HG03045 (cell line): ENCODE results near the gene C2orf42.
A peak's percentile ranks its signal among the peaks of the same experiment; 100 is the strongest.
"Not testable (repeated sequence)": the region's sequence is repeated elsewhere in the genome, so short reads cannot be mapped to it uniquely, and the experiment has no call there.

ENCODE experiments used
- ATAC-seq: cut with Tn5 transposase; IDR thresholded peaks from one replicate; pipeline ENCODE4 v1.9.1; 2021; ENCODE audit warnings: mild to moderate bottlenecking, moderate library complexity; ENCODE audit not compliant: unreplicated experiment

C2orf42 gene

GRCh38 chr2:70133491-70134322 lies 57.1 kb downstream of the C2orf42 start:
- ATAC-seq = no peak

GRCh38 chr2:70133127-70133452 lies 57.7 kb downstream of the C2orf42 start:
- no peak for ATAC-seq

GRCh38 chr2:70132244-70133126 lies 58.3 kb downstream of the C2orf42 start:
- ATAC-seq = peak; percentile 35

- not testable (repeated sequence) for ATAC-seq
These were observed 59.3 kb downstream of the C2orf42 start for GRCh38 chr2:70131344-70132143.

DNA sequence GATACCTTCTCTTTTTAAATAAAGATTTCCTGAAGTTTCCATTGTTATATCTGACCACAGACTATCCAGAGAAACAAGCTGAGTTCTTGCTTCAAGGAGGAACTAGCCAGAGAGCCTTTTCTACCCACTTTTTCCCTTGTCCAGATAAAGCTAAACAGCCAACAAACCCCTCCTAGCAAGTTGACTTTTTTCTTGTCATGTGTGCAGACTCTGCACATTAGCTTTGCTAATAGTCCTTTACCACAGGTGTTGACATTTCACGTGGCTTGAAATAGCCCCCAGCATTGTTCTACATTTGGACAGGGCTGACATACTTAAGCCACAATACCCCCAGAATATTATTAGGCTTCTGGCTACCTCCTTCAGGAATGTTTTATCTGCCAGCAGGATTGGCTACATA lies 62.8 kb downstream of the C2orf42 start:
- no peak for ATAC-seq

DNA sequence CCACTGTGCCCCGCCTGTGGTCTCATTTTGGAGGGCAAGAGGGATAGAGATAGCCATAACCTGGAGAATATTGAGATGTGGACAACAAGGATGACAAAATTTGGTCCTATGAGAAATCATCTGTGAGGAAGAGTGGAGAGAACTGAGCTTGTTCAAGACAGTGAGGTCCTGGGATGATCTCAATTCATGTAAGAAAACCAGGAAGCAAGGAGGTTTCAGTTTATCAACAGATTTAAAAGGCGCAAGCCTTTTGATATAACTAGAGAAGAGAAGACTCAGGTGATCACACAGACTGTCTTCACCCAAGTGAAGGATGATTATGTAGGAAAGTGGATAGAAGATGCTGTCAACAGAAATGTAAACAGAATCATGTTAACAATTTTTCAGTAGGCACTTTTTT lies 64.4 kb downstream of the C2orf42 start:
- no peak for ATAC-seq

DNA sequence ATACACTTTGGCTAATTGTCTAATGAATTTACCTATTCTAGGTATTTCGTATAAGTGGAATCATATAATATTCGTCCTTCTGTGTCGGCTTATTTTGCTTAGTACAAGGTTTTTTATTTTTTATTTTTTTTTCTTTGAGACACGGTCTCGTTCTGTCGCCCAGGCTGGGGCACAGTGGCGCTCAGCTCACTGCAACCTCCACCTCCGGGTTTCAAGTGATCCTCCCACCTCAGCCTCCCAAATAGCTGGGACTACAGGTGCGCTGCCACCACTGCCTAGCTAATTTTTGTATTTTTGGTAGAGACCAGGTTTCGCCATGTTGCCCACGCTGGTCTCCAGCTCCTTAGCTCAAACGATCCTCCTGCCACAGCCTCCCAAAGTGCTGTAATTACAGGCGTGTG lies 65.3 kb downstream of the C2orf42 start:
- no peak for ATAC-seq

- peak; percentile 35 for ATAC-seq
These were observed 65.8 kb downstream of the C2orf42 start for GRCh38 chr2:70124983-70125480.

- no peak for ATAC-seq
These were observed 67.0 kb downstream of the C2orf42 start for GRCh38 chr2:70123829-70124116.

DNA sequence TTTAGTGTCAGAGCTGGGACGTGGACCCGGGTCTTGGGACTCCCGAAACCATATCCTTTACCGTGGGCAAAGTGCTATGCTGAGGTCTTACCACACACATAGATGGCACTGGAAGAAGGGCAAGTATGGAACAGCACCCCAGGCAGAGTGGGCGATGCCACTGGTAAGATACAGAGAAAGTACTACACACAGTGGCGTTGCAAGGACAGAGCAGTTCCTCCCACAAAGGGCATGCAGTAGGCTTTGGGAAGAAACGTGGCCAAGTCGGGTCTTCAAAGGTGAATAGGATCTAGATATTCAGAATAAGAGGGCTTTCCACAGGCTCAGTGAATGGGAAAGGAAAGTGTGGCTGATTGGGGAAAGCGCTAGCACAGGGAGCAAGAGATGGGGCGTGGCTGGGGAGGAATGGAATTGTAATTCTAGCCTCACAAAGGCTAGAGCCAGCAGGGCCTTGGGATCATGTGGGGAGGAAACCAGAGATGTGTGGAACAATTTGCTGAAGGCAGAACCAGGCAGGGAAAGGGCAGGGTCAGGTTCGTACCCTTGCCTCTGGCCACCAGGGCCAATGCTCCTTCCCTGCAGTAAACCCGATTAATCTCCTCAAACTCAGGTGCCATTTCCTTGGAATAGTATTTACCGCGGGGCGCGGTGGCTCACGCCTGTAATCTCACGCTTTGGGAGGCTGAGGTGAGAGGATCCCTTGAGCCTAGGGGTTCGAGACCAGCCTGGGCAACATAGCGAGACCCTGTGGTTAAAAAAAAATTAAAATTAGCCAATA lies 67.6 kb downstream of the C2orf42 start:
- no peak for ATAC-seq

GRCh38 chr2:70122470-70122869 lies 68.3 kb downstream of the C2orf42 start:
- ATAC-seq = no peak

DNA sequence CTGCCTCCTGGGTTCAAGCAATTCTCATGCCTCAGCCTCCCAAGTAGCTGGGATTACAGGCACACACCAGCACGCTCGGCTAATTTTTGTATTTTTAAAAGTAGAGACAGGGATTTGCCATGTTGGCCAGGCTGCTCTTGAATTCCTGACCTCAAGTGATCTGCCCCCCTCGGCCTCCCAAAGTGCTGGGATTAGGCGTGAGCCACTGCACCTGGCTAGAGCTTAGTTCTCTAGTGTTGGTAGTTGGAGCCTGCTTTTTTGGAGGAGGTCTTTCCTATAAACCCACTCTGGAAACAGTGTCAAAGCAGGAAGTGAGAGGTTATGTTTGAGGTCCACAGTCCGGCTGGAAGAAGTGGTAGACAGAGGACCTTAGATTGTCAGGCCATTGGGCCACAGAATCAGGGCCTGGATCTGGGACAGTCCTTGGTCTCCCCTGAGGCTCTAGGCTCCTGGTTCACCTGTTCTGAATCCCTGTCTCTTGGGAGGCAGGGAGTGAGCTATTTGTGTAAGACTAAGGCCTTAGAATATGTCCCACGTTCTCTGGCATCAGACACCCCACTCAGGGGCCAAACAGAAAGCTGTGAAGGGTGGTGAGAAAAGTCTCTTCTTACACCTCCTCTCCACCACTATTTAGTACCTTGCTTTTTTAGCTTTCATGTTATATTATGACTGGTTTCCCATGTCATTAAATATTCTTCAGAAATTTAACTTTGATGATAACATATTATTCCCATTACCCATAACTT lies 69.0 kb downstream of the C2orf42 start:
- no peak for ATAC-seq

GRCh38 chr2:70118798-70119454 lies 71.9 kb downstream of the C2orf42 start:
- no peak for ATAC-seq

DNA sequence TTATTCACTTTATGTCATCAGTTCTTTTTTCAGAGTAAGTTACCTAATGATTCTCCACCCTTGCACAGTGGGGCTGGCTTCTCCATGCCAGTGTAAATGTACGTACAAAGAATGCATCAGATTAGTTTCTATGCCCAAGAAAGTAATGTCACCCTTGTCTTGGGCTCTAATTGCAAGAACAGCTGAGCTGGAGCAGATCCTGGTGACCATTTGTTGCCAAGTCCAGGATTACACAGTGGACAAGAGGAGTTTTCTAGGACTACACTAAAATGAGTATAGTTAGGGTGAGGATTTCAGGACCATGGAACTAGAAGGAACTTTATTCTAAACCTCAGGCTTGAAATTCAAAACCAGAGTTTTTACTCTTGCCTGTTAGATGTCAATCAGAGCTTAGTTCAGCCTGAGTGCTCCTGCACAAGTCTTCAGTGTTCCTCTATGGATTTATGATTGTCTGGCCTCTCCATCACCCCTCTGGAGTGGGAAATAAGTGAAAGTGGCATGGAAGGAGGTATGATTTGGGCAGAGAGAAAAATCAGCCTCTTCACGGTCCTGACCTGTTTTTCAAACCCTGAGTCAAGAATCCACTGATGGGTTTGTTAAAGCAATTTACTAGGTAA lies 73.8 kb downstream of the C2orf42 start:
- ATAC-seq = no peak

GRCh38 chr2:70115646-70116442 lies 75.0 kb downstream of the C2orf42 start:
- peak; percentile 55 for ATAC-seq

DNA sequence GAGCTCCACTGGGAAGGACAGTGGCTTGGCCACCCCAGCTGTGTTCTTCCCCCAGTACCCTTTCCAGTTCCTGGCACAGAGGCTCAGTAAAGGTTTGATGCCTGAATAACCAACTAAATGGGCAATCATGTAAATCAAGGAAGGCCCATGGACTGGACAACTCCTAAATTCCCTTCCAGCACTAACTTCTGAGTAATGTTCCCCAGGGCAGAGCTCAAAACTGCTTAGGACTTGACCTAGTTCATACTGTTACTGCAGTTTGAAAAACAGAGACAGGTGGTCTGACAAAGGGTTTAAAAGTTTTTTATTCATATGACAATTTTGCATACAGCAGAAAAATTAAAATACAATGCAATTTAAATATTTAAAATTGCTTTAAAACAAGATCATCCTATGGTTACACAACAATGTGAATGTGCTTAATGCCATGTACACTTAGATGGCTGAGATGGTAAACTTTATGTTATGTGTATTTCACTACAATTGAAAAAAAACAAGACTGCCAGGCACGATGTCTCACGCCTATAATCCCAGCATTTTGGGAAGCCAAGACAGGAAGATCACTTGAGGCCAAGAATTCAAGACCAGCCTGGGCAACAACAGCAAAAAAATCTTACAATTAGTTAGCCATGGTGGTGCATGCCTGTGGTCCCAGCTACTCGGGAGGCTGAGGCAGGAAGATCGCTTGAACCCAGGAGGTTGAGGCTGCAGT lies 77.3 kb downstream of the C2orf42 start:
- ATAC-seq = no peak
